ENCODE results near the gene DEF6.
A peak's percentile ranks its signal among the peaks of the same experiment; 100 is the strongest.

DEF6 gene

GRCh38 chr6:35354361-35355135, 56.9 kb downstream of the DEF6 start:
- DNase-seq, result no peak

GRCh38 chr6:35356391-35356790, 58.8 kb downstream of the DEF6 start:
- DNase-seq, result no peak

- DNase-seq, result no peak
Measured at GRCh38 chr6:35357677-35358076, 60.1 kb downstream of the DEF6 start.

GRCh38 chr6:35358086-35358485, 60.5 kb downstream of the DEF6 start:
- no peak for DNase-seq

- no peak for DNase-seq
Measured at GRCh38 chr6:35359346-35359743, 61.7 kb downstream of the DEF6 start.

GRCh38 chr6:35359744-35360348, 62.2 kb downstream of the DEF6 start:
- no peak for DNase-seq

- no peak for DNase-seq
Measured at GRCh38 chr6:35360349-35361138, 62.9 kb downstream of the DEF6 start.

- no peak for DNase-seq
Measured at GRCh38 chr6:35362200-35362599, 64.6 kb downstream of the DEF6 start.

- DNase-seq, result peak; percentile 33
Measured at GRCh38 chr6:35363293-35363750, 65.7 kb downstream of the DEF6 start.

- no peak for DNase-seq
Measured at GRCh38 chr6:35365594-35366203, 68.1 kb downstream of the DEF6 start.

- no peak for DNase-seq
Measured at GRCh38 chr6:35366204-35366596, 68.6 kb downstream of the DEF6 start.

- DNase-seq, result no peak
Measured at GRCh38 chr6:35367646-35368037, 70.0 kb downstream of the DEF6 start.

GRCh38 chr6:35368038-35368887, 70.6 kb downstream of the DEF6 start:
- DNase-seq, result no peak

GRCh38 chr6:35370124-35370741, 72.6 kb downstream of the DEF6 start:
- DNase-seq, result no peak

- no peak for DNase-seq
Measured at GRCh38 chr6:35370785-35371493, 73.3 kb downstream of the DEF6 start.
